ENCODE measurements around the gene NBEAL1. TPM values are rescaled to one million over a fixed set of nuclear protein-coding genes. Genes with fewer than 3 reads are reported as not detected.

NBEAL1 gene
- total and polyA plus RNA-seq, 8 donors, result 4.2 to 158 (median 70.3) TPM

- Histone ChIP-seq H3K36me3 (peaks cover 0 to 21% (median 17%) of the 10 kb centered on the region in 4 donors), H3K27me3 (no peaks in the 10 kb centered on the region), H3K9me3 (no peaks in the 10 kb centered on the region), H3K4me1 (peaks cover 7 to 32% (median 24%) of the 10 kb centered on the region in 4 donors), H3K4me3 (peak within 1 kb of the TSS; percentile 66 to 81 (median 75)), H3K27ac (peak within 1 kb of the TSS; percentile 93 to 98 (median 96))
- WGBS, 5 donors, result 0 to 2% (median 0%) methylated on average over 29 to 80 of the region's 80 CpGs
- intact Hi-C loops (cut with DNase I; ENCODE audit: low total_unique reads), result no loop called here
- peak; percentile 97 to 99 for DNase-seq
- TF ChIP-seq CTCF (IDR thresholded peaks at IDR 0.05) (peak in 3 of 7 experiments; percentile 21 to 51 (median 29)), POLR2A (IDR thresholded peaks at IDR 0.05) (peak in 2 of 4 donors; percentile 15 to 83), POLR2AphosphoS5 (IDR thresholded peaks at IDR 0.05) (peak; percentile 75 to 92 (median 83)), EP300 (IDR thresholded peaks at IDR 0.05) (no peak)
Measured at GRCh38 chr2:203238704-203239526, 224.2 kb downstream of the NBEAL1 start, which contains the start of gene CYP20A1. CYP20A1 (plus strand) TSS chr2:203239018; CDS start chr2:203239063, 45 bp downstream.

- TF ChIP-seq POLR2AphosphoS5 (IDR thresholded peaks at IDR 0.05), result no peak
- no peak for TF ChIP-seq CTCF (IDR thresholded peaks at IDR 0.05)
- TF ChIP-seq POLR2A (IDR thresholded peaks at IDR 0.05), result no peak
- no peak for TF ChIP-seq EP300 (IDR thresholded peaks at IDR 0.05)
- Histone ChIP-seq H3K4me3 (peak overlapping the region in 3 of 4 donors; percentile 66 to 81 (median 69)), H3K36me3 (peaks cover 0 to 35% (median 28%) of the 10 kb centered on the region in 4 donors), H3K4me1 (peaks cover 7 to 32% (median 24%) of the 10 kb centered on the region in 4 donors), H3K9me3 (no peaks in the 10 kb centered on the region), H3K27ac (peak overlapping the region in 1 of 5 donors; percentile 97), H3K27me3 (no peaks in the 10 kb centered on the region)
- intact Hi-C loops (cut with DNase I; ENCODE audit: low total_unique reads), result no loop called here
- DNase-seq, result no peak
- 57 to 69% (median 60%) methylated on average over 5 of the region's 5 CpGs for WGBS, 5 donors
Measured at GRCh38 chr2:203240491-203240890, 225.8 kb downstream of the NBEAL1 start.

GRCh38 chr2:203242518-203242917 is 227.8 kb downstream of the NBEAL1 start:
- 95 to 99% (median 97%) methylated on average over 6 of the region's 6 CpGs for WGBS, 5 donors
- TF ChIP-seq CTCF (IDR thresholded peaks at IDR 0.05), result no peak
- no peak for TF ChIP-seq POLR2A (IDR thresholded peaks at IDR 0.05)
- no peak for TF ChIP-seq POLR2AphosphoS5 (IDR thresholded peaks at IDR 0.05)
- no peak for TF ChIP-seq EP300 (IDR thresholded peaks at IDR 0.05)
- Histone ChIP-seq H3K27ac (no peak overlapping the region), H3K36me3 (peaks cover 5 to 54% (median 49%) of the 10 kb centered on the region in 4 donors), H3K4me1 (peaks cover 7 to 33% (median 24%) of the 10 kb centered on the region in 4 donors), H3K9me3 (no peaks in the 10 kb centered on the region), H3K27me3 (no peaks in the 10 kb centered on the region), H3K4me3 (no peak overlapping the region)
- intact Hi-C loops (cut with DNase I; ENCODE audit: low total_unique reads), result no loop called here
- no peak for DNase-seq

GRCh38 chr2:203246646-203247045 is 232.0 kb downstream of the NBEAL1 start:
- intact Hi-C loops (cut with DNase I; ENCODE audit: low total_unique reads), result no loop called here

More at GRCh38 chr2:203246646-203247045, 232.0 kb downstream of the NBEAL1 start:
- Histone ChIP-seq H3K9me3 (no peaks in the 10 kb centered on the region), H3K27ac (no peak overlapping the region), H3K36me3 (peaks cover 5 to 90% (median 87%) of the 10 kb centered on the region in 4 donors), H3K4me1 (peaks cover 0 to 7% (median under 1%) of the 10 kb centered on the region in 4 donors), H3K27me3 (no peaks in the 10 kb centered on the region), H3K4me3 (no peak overlapping the region)
- no peak for DNase-seq
- 80 to 93% (median 87%) methylated on average over 3 of the region's 3 CpGs for WGBS, 5 donors
- TF ChIP-seq POLR2AphosphoS5 (IDR thresholded peaks at IDR 0.05), result no peak
